Measurements from ENCODE around the gene PYGO1.
"Not testable (repeated sequence)": the region's sequence is repeated elsewhere in the genome, so short reads cannot be mapped to it uniquely, and the experiment has no call there.

Gene PYGO1, protein sequence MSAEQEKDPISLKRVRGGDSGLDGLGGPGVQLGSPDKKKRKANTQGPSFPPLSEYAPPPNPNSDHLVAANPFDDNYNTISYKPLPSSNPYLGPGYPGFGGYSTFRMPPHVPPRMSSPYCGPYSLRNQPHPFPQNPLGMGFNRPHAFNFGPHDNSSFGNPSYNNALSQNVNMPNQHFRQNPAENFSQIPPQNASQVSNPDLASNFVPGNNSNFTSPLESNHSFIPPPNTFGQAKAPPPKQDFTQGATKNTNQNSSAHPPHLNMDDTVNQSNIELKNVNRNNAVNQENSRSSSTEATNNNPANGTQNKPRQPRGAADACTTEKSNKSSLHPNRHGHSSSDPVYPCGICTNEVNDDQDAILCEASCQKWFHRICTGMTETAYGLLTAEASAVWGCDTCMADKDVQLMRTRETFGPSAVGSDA

DNA sequence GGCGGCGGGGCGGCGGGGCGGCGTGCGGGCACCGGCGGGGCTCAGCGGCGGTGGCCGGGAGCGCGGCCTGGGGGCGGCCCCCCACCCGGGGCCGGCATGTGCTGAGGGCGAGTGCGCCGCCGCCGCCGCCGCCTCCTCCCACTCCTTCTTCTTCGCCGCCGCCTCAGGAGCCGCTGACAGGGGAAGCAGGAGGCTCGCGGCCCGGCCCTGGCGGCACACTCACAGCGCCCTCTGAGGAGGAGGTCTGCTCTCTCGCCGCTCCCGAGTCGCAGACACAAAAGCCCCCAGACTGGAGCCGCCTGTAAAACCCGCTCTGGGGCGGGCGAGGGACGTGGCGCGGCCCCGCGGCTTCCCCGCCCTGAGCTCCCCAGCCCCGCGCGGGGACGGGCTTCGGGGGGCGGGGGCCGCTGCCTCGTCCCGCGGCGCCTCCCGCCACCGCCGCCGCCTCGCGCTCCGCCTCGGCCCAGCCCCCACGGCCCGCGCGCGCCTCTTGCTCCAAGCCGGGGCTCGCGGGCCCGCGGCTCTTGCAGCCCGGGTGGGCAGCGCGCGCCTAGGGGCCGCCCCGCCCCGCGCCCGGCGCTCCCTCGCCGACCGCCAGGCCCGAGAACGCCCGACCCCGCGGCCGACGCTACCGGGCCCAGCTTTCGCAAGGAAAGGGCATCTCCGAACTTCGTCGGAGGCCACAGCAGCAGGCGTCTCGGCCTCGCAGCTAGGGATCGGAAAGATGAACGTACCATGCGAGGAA, at the start of gene PYGO1:
Gene PYGO1, minus strand, starts transcription at position 276 of the 745 bp plus-strand sequence. CDS start 462 bp downstream, outside the sequence.
- DNase-seq = peak; percentile 9

DNA sequence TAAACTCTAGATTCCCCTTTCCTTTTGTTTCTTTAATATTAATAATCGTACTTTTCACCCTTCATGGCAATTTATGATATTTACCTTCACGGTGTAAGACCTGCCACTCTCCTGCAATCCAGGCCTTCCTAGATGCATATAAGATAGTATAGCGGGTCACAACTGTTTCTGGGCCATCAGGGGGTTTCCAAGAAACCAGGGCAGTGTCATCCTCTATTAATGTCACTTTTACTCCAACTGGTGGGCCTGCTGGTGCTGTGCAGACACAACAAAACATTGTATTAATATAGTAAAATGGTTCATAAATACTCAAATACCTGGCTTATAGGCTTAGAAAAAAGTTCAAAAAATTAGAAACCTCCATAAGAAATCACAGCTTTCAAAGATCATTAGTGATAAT, 48.9 kb upstream of the PYGO1 start:
- DNase-seq = no peak

DNA sequence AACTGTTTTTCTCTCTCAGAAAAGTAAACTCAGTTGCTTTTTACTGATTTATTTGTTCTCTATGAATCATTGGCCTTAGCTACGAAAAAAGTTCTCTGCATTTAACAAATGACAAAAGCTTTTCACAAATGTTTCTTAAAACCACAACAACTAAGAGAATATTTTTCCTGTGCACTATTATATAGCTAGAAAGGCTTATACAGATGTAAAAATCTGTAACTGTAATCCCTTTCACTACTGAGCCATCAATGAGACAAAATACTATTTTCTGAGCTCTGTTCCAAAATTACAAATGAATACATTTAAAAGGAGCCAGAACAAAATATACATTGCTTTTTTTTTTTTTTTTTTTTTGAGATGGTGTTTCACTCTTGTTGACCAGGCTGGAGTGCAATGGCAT, 45.6 kb upstream of the PYGO1 start:
- no peak for DNase-seq

DNA sequence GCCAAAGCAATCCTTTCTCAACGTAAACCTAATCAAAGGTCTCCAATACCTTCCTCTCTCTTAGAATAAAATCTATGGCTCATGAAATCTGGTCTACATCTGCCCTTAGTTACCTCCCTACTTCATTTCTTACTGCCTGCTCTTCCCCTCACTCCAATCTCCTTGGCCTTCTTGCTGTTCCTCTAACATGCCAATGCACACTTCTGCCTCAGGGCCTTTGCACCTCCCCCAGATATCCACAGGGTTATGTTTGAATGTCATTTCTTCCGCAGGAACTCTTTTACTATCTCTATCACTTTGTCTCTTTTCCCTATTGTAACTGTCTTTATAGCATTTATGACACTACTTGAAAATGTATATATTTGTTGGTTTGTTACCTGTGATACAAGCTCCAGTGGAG, 44.3 kb upstream of the PYGO1 start:
- DNase-seq = no peak

DNA sequence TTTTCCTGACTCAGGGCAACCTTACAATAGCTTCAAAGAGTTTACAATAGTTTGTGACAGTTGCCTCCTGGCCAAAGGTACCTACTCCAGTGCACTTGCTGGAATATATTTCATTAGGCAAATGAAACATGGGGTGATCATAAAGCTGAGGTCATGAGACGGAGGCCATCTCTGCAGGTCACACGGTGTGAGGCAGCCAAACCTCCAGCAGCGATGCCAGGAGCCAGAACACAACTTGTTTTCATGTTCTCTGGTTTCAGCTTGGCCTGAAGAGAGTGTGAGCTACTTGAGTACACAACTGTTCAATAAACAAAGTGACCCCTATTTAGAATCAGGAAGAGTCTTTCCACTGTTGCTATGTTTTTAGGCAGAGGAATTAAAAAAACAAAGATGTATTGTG, 42.7 kb upstream of the PYGO1 start:
- DNase-seq = no peak

DNA sequence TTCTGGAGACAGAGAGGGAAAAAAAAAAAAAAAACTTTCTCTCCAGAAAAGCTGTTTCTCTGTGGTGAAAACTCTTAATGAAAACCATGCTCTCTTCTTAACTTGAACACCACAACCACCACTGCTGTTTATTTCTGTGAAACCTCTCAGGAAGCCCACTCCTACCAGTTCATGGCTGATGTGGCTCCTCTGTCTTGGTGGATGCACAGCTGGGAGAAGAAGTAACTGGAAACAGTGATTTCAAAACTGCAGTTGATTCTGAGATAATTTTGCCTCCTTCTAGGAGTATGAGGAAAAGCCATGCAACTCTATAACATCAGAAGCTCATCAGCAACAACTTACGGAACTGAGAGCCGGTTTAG, 40.2 kb upstream of the PYGO1 start:
- DNase-seq = no peak

DNA sequence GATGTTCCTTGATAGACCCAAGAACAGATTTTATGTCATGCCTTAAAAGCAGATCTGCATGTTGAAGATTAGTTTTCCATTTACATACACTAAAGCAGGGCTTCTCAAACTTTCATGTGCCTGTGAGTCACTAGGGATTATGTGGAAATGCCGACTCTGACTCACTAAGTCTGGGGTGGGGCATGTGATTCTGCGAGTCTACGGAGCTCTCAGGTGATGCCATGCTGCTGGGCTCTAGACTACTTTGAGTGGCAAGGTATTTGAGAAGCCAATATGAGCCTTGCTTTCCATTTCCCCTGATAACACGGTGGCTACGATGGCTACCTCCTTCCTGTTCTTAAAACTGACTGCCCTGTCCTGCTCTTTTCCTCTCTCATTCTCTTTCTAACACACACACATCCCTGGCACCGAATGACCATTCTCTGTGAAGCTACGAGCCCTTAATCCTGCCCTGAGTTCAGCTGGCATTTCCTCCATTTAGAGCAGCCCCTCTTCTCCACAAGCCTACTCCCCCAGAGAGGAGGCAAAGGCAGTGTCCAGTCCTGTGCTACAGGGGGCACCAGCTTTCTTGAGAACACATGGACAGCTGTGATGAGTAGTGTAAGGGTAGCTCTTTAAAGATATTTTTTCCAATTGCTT, 39.7 kb upstream of the PYGO1 start:
- DNase-seq = no peak

DNA sequence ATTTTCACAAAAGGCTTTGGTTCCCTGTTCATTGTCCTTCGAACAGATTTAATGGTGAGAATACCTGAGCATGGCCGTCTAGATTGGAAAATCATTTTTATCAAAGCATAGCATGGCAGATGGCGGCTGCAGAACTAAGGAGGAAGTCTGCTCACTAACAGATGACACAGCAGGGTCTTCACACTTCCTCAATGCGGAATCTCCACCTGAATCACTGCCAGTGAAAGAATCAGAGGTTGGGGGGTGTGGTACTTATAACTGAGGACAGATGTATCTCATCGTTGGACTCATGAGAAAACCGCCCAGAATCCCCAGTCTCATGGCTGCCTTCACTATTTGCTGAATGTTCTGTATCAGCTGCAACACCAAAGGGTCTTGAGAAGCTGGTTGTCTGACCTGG, 31.6 kb upstream of the PYGO1 start:
- no peak for DNase-seq

DNA sequence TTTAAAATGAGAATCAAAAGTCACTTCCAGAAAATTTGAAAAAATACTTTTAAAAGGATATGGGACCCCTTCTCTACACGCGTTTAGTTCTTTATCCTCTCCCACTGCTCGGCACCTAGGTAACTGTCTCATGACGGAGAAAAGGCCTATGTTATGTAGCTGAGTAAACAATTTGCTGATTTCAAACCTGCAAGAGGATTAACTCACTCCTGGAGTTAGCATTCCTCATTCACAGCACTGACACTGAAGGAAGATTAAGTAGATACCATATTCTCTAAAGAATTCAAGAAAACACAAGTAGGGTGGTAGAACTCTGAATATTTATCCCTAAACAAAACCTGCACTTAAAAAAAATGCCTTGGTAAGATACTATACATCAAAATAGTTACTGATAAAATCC, 30.2 kb upstream of the PYGO1 start:
- DNase-seq = no peak

DNA sequence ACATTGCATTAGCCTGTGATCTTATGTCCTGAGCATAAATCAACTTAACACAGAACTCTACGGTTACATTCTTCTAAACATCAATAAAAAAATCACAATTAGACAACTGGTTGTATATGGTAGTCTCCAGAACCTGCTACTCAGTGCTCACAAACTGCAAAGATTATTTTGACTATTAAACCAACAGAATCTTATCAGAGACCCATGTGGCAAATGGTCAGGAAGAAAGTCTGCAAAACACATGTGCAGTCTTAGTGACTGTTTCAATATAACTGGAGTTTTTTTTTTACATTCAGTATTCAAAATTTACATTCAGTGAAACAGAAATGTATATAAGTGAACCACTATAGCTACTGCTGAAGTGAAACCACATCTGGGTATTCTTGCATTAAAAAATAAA, 27.3 kb upstream of the PYGO1 start:
- DNase-seq = no peak

DNA sequence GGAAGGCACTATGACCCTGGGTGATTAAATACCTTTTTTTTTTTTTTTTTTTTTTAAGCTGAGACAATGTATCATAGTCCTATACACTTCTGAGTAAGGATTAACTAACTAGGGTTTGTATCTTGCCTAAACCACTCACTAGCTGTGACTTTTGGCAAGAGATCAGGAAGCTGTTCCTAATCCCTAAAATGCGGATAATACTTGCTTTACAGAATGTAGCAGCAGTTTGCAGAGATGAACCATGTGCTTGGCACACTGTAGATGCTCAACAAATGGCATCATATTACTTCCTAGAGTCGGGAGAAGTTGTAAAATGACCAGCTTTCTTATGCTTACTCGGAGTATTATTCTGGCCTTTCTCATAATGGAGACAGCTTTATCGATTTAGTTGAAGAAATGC, 25.6 kb upstream of the PYGO1 start:
- DNase-seq = no peak

DNA sequence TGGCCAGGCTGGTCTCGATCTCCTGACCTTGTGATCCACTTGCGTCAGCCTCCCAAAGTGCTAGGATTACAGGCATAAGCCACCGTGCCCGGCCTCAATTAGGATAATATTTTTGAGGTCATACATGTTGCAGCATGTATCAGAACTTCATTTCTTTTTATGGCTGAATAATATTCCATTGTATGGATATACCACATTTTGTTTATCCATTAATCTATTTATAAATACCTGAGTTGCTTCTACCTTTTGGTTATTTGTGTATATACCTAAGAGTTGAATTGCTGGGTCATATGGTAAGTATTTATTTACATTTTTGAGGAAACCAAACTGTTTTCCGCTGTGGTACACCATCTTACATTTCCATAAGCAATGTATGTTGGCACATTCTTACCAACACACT, 18.1 kb upstream of the PYGO1 start:
- no peak for DNase-seq

DNA sequence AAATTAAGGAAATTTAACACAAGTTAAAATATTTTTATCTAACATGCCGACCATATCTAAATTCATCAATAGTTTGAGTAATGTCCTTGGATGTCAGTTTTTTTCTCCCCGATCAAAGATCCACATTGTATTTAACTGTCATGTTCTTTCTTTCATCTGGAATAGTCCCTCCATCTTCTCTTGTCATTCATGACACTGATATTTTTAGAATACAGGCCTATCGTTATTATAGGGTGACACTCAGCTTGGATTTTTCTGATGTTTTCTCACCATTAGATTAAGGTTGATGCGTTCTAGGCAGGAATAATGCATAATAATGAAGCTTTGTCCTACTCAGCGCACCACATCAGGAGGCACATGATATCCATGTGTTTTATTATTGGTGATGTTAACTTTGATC, 13.2 kb upstream of the PYGO1 start:
- no peak for DNase-seq

DNA sequence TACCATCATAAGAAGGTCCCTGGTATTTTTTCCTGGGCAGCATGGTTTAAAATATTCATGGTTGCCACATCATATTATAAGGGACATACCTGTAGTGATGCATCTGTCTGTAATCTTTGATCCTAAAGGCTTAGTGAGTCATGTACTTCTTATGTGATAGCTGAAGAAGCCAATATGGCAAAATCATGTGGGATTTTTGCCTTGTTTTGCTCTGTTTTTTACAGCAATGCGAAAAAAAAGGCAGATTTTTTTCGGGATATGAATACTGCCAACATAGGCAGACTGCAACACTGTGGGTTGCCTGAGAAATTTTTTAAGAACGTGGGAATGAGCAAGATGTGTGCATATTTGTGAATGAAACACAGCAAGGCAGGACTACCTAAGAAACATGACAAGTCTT, 11.3 kb upstream of the PYGO1 start:
- no peak for DNase-seq

DNA sequence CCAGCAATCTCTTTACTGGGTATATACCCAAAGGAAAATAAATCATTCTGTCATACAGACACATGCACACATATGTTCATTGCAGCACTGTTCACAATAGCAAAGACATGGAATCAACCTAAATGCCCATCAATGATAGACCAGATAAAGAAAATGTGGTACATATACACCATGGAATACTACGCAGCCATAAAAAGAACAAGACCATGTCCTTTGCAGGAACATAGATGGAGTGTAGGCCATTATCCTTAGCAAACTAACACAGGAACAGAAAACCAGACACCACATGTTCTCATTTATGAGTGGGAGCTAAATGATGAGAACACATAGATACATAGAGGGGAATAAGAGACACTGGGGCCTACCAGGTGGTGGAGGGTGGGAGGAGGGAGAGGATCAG, 4.9 kb upstream of the PYGO1 start:
- DNase-seq = not testable (repeated sequence)

DNA sequence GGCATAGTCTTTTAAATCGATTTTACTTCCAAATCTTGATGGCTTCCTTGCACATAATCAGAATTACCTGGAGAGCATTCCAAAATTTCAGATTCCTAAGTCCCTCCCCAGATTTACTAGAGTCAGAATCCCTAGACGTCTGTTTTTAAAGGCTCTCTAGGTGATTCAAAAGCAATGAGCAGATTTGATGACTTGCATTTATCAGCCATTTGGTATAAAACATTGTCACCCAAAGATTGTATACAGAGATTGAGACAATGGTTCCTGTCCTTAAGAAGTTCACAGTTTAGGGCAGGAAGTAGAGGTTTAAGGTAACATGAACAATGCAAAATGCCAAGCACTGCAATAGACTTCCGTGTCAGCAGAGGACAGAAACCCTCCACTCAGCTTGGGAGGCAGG, 2.6 kb upstream of the PYGO1 start:
- no peak for DNase-seq

DNA sequence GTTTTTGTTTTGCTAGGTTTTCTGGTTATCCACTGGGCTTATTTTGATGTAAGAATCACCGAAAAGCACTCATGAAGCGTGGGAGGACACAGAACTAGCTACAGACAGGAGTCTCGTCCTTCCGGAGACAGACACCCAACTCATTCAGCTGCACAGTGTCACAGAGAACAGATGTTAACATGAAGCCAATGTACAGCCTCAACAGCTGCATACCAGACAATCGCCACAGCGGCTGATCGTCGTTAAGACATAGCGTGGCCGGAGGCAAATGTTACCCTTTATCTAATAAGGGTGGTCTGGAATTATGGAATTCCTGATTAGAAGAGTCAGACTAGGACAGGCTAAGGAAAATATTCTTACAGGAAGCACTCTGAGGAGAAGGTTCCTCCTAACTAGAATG, 1.1 kb upstream of the PYGO1 start:
- no peak for DNase-seq

DNA sequence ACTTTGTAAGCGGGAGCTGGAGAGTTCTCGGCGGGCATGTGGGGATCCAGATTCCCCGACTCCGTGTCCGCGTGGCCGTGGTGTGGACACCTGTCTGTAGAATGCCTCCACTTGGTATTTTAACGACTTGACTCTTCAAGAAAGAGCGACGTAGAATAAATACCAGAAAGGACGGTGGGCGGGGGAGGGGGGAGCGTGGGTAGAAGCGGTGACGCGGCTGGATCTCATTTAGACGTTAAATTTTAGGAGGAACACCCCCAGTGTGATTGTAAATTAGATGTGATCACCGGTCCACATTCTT, 620 bp upstream of the PYGO1 start:
- no peak for DNase-seq

DNA sequence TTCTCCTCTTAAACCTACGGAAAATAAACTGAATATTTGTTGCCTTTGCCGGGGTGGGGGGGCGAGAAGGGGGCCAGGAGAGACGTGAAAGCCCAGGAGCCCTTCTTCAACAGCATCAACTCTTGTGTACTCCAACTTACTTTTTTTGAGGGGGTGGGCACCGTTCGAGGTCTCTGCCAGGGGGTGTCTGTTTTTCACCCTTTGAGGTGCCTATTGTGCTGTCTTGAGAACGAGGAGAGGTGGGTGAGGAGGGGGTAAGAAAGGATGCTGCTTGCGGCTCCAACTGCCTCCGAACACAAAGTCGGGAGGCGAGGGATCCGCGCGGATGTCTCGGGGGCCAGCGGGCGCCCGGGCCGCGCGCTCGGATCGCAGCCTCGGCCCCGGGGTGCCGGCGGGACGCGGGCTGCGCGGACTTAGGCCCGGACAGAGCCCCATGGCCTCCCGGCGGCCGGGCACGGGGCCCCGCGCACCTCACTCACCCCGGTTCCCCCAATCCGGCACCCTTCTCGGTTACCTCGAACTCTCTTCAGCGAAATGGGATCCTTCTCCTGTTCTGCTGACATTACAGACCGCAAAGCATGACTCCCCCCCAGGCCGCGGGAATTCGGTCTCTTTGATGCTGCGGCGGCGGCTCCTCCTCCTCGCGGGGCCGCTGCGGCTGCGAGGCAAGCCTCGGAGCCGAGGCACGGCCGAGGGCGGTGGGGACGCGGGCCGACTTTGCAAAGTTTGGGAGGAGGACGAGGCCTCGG, 650 bp downstream of the PYGO1 start:
- no peak for DNase-seq

DNA sequence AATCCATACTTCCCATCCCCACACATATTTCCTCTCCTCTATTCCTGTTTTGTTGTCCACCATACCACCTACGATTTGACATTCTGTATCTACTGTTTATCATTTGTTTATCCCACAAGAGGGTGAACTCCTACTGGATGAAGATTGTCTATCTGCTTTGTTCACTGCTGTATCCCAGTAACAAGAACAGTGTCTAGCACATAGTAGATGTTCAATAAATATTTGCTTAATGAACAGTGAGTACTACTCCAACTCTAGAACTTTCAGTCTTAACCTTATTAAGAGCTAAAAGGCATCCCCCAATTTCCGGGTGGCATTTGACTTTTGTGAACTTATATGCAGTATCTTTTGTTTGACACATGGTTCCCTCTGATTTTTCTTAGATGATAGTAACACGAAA, 1.3 kb downstream of the PYGO1 start:
- DNase-seq = no peak

DNA sequence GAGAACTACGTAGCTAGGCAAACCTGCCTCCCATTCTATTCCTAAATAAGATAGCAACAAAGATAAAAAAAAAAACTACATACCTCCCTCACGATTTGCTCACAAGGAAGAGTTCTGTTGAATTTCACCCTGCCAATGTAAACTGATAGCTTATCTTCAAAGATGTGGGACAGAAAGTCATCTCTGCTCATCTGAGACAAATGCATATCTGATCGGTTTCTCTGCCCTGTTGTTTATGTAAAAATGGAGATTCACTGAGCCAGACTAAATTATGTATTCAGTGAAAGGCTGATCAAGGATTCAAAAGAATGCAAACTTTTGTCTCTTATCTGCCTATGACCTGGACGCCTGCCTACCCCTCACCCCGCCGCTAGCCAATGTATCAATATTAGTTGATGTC, 11.2 kb downstream of the PYGO1 start:
- no peak for DNase-seq

DNA sequence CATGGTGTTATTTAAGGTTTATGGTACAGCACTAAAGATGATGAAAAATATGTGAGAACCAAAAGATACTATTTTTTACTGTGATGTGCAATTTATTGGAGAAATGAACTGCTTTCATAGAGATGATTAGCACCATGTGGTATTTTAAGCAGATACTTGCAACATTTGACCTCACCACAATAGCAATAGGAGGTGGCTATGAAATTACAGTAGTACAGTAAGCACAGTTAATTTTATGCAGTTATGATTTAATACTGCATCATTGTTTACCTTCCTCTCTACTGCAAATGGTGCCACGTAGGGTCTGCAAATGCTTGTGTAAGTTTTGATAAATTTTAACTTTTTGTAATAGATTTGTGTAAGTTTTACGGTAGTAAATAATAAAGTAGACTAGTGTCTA, 14.0 kb downstream of the PYGO1 start:
- DNase-seq = no peak

DNA sequence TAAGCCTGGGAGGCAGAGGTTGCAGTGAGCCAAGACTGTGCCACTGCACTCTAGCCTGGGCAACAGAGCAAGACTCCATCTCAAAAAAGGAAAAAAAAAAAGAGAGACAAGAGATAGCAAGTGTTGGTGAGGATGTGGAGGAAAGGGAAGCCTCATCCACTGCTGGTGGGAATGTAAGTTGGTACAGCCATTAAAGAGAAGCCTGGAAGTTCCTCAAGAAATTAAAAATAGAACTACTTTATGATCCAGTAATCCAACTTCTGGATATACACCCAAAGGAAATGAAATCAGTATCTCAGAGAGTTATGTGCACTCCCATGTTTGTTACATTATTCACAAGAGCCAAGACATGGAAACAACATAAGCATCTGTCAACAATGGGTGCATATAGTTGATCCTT, 14.9 kb downstream of the PYGO1 start:
- no peak for DNase-seq

Data from CD4-positive, alpha-beta T cell treated with Interleukin-12 subunit alpha and Interleukin-12 subunit beta, for 1 hour (primary cell).